AG04450 (cell line): ENCODE measurements around the gene HNRNPK. TPM values are rescaled to one million over a fixed set of nuclear protein-coding genes. Genes with fewer than 3 reads are reported as not detected.

Experiments
- CTCF ChIA-PET: fragments of 300-600, 350-600 bp; formaldehyde crosslinking; extraction: SDS; loops from one replicate; lab custom pipeline; 2022; ENCODE audit warnings: antibody characterized with exemption, inconsistent platforms; lab: Charles Lee
- POLR2A ChIA-PET: fragments of 350-600 bp; formaldehyde crosslinking; extraction: SDS; loops from one replicate; lab custom pipeline; 2021; ENCODE audit warnings: antibody characterized with exemption, inconsistent platforms; lab: Yijun Ruan, JAX
- DNase-seq: peaks from one replicate; pipeline ENCODE4 v3.0.0-alpha.2; 2011; ENCODE audit warnings: low read depth, low spot score
- H3K27ac ChIP-seq: one replicate; pipeline ENCODE4 v1.5.1; 2012; ENCODE audit warnings: low read depth, low read length, control low read depth
- H3K27me3 ChIP-seq: one replicate; pipeline ENCODE4 v1.6.0; 2012; ENCODE audit warnings: low read length; ENCODE audit not compliant: control insufficient read depth, insufficient read depth
- H3K4me3 ChIP-seq: 2 replicates; pipeline ENCODE4 v1.5.1; 2011; ENCODE audit warnings: mild to moderate bottlenecking, low read depth, low read length, control low read depth
- H3K9me3 ChIP-seq: 2 replicates; pipeline ENCODE4 v1.5.1; 2012; ENCODE audit warnings: low read length; ENCODE audit not compliant: control insufficient read depth, insufficient read depth
- polyA plus RNA-seq: library from polyadenylated mRNA; depleted of rRNA; stranded (reverse); fragments of >200 nt; gene quantifications from 2 replicates; pipeline ENCODE4 v1.2.3, GENCODE V29; 2011
- TF ChIP-seq, protein P1 (sequence below): IDR thresholded peaks from 2 replicates; pipeline ENCODE4 v1.5.1; 2011; ENCODE audit warnings: low read depth, low read length, control low read depth, inconsistent platforms

The HNRNPK gene
- polyA plus RNA-seq, 1 experiment: 673 TPM

GRCh38 chr9:83986765-83987401, 6.9 kb upstream of the HNRNPK start:
- CTCF ChIA-PET: no interaction called here
- no peaks in the 10 kb centered on the region for H3K27me3 ChIP-seq
- POLR2A ChIA-PET: interaction anchor here (0.7 kb wide), 1 partner anchor 1757 kb away, joined by 4 read pairs; no protein-coding TSS in a partner anchor
- H3K4me3 ChIP-seq: no peak overlapping the region
- H3K9me3 ChIP-seq: no peaks in the 10 kb centered on the region
- no peak overlapping the region for H3K27ac ChIP-seq
- TF ChIP-seq, protein P1, sequence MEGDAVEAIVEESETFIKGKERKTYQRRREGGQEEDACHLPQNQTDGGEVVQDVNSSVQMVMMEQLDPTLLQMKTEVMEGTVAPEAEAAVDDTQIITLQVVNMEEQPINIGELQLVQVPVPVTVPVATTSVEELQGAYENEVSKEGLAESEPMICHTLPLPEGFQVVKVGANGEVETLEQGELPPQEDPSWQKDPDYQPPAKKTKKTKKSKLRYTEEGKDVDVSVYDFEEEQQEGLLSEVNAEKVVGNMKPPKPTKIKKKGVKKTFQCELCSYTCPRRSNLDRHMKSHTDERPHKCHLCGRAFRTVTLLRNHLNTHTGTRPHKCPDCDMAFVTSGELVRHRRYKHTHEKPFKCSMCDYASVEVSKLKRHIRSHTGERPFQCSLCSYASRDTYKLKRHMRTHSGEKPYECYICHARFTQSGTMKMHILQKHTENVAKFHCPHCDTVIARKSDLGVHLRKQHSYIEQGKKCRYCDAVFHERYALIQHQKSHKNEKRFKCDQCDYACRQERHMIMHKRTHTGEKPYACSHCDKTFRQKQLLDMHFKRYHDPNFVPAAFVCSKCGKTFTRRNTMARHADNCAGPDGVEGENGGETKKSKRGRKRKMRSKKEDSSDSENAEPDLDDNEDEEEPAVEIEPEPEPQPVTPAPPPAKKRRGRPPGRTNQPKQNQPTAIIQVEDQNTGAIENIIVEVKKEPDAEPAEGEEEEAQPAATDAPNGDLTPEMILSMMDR: no peak
- no peak for DNase-seq

DNA sequence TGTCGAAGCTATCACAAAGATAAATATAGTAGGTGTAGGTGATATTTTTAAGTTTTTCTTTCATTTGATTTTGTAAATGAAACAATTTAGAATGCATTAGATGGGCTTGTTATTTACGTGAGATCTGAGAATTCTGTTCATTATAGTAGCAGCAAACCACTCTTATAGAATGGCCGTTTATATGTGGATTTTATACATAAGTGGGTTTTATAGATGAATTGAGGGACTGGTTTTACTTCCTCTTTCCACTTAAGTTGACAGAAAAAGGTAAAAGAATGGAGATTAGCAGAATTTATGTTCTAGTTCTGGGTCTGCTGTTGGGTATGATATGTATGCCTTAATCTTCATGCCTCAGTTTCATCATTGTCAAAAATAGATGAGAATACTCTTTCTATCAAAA, 6.2 kb upstream of the HNRNPK start:
- CTCF ChIA-PET: interaction anchor here (0.6 kb wide), 1 partner anchor 1625 kb away, joined by 3 read pairs; no protein-coding TSS in a partner anchor
- TF ChIP-seq, protein P1: no peak
- no peak for DNase-seq
- Histone ChIP-seq H3K27me3 (no peaks in the 10 kb centered on the region), H3K27ac (no peak overlapping the region), H3K4me3 (no peak overlapping the region), H3K9me3 (no peaks in the 10 kb centered on the region)
- POLR2A ChIA-PET: no interaction called here

GRCh38 chr9:83981126-83981871, 1.3 kb upstream of the HNRNPK start:
- CTCF ChIA-PET: interaction anchor here (1.4 kb wide), 1 partner anchor 279 kb away, joined by 3 read pairs; no protein-coding TSS in a partner anchor
- POLR2A ChIA-PET: interaction anchor here (1.0 to 1.8 kb wide), 7 partner anchors 14 to 226 kb away, joined by 3 to 13 read pairs (median 6); no protein-coding TSS in a partner anchor
- DNase-seq: no peak
- TF ChIP-seq, protein P1: no peak
- Histone ChIP-seq H3K4me3 (peak overlapping the region; percentile 98), H3K27ac (peak overlapping the region; percentile 82), H3K27me3 (no peaks in the 10 kb centered on the region), H3K9me3 (peaks cover 4% of the 10 kb centered on the region; the same call in 1 of the 2 replicates)

DNA sequence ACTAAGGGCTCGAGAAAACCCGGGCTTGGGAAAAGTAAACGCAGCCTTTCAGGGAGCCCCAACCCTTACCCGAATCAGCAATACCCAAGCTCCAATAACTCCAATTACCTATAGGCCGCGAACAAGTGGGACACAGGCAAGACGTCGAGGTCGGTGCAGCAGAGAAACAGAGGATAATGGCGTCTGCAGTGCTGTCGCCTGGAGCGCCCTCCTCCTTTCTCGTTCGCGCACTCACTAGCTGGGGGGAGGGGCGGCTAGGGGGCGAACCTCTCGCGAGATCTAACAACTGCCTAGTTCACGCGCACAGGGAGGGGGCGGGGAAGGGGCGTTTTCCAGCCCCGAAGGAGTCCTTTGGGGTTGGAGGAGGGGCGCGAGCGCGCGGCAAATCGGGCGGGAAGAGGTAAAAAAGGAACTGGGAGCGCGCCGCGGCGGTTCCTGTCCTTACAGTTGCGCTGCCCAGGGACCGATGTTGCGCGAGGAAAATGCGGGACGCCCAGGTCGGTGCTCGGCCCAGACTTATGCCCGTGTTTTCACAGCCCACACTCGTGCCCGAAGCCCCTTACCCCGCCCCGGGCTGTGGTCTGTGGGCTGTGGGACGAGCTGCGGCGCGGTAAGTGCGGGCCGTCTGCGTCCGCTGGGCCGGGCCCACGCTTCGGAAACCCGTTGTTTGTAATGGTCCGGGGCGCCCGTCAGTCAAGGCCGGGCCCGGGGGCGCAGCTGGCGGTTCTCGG, 545 bp upstream of the HNRNPK start, which contains the start of gene RMI1:
Gene RMI1 (plus strand): TSS at position 411 of the 731 bp plus-strand sequence. CDS start 20,182 bp downstream, outside the sequence.
- POLR2A ChIA-PET: interaction anchor here (0.6 to 1.8 kb wide), 16 partner anchors 13 to 332 kb away, joined by 3 to 13 read pairs (median 4); partner anchors contain the start of gene KIF27
- Histone ChIP-seq H3K27me3 (no peaks in the 10 kb centered on the region), H3K9me3 (peaks cover 4% of the 10 kb centered on the region; the same call in 1 of the 2 replicates), H3K27ac (peak within 1 kb of the TSS; percentile 98), H3K4me3 (peak within 1 kb of the TSS; percentile 98)
- TF ChIP-seq, protein P1: peak; percentile 22
- CTCF ChIA-PET: interaction anchor here (0.5 to 1.4 kb wide), 3 partner anchors 41 to 326 kb away, joined by 3 read pairs; no protein-coding TSS in a partner anchor
- peak; percentile 97 for DNase-seq
